TTC549 (cell line): Measurements from ENCODE around the gene PRSS48.
"Not testable (repeated sequence)": the region's sequence is repeated elsewhere in the genome, so short reads cannot be mapped to it uniquely, and the experiment has no call there.

Source experiments
- FAIRE-seq: peaks from 2 replicates; lab custom pipeline; 2012; peaks lifted over from hg19 to GRCh38; lab: Jason Lieb, UNC

Gene PRSS48

DNA sequence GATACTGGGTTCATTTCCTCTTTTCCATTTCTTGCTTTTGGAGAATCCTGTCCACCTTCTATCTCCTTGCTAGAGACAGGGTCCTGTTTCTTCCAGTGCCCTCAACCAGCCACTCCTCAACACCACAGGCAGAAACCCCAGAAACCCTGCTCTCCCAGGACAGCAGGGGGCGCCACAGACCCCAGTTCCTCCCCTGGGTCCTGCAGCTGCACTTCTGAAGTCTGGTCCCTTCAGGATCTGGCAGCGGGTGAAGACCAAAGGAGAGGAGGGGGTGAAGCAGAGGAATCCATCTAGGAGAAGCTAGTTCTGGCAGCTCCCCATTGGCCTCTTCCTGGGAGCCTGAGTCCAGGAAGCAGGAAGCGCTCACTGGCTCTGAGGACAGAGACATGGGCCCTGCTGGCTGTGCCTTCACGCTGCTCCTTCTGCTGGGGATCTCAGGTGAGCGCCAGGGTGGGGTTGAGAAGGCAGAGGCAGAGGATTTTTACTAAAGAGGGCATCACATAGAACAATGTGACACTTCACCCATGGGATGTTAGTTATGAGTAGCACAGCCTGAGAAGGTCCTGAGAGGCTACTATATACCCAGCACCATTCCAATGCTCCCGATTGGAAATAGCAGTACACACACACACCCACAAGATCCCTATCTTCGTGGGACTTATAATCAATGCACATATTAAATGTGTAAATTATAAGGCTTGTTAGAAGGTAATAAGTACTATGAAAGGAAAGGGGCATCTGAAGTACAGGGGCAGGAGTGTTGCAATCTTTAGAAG lies at the start of gene PRSS48:
PRSS48 (plus strand) TSS at position 375 of the 776 bp plus-strand sequence; CDS start at position 387, 12 bp downstream.
- FAIRE-seq: no peak

DNA sequence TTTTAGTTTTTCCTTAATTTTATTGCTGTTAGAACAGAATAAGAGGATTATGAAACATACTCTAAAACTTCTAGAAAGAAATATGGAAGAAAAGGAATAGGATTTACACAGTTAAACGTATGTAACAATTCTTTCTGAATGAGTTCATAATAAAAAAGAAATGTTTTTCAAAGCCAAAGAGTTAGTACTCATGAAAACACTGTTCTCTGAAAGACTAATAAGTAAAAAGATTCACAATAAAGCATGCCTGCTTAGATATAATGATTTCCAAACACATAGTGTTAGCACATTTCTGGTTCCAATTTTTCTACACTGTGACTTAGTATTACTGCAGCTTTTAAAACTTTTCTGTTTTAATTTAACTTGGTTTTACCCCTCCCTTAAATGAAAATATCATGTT lies 49.8 kb upstream of the PRSS48 start:
- no peak for FAIRE-seq

DNA sequence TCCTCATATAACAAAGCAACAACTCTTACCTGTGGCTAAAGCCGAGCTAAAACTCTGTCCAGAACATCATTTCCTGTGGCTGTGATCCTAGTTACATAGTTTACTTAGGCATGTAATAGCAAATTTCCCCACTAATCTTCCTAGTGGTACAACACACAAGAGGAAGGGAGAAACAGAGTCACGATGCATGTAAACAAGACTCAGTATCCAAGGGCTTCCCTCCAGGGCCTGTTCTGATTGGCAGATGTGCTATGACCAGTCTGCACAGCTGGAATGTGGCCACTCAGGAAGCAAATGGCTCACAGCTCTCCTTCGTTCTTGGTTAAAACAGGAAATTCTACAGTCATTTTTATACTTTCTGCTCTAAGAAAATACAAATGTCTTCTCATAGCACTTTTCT lies 49.2 kb upstream of the PRSS48 start:
- FAIRE-seq: no peak

- FAIRE-seq: no peak
Observed at GRCh38 chr4:151228189-151229119, 48.5 kb upstream of the PRSS48 start.

DNA sequence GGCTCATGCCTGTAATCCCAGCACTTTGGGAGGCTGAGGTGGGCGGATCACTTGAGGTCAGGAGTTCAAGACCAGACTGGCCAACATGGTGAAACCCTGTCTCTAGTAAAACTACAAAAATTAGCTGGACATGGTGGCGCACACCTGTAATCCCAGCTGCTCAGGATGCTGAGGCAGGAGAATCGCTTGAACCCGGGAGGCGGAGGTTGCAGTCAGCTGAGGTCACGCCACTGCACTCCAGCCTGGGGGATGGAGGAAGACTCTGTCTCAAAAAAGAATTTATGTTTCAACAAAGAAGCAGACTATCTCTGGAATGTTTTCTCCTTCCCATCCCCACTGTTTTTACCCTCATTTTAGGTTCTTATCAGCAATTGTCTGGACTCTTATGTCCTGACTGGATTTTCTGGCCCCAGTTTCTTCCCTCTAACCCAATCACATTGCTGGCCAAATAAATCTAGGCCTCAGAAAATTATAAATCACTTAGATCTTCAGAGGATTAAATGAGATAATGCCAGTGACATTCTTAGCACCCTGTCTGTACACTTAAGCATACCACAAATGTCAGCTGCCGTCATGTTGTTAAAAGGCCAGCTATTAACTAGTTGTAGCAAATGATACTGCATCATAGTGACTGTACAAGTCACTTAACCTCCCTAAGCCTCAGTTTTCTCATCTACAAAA lies 44.9 kb upstream of the PRSS48 start:
- no peak for FAIRE-seq

DNA sequence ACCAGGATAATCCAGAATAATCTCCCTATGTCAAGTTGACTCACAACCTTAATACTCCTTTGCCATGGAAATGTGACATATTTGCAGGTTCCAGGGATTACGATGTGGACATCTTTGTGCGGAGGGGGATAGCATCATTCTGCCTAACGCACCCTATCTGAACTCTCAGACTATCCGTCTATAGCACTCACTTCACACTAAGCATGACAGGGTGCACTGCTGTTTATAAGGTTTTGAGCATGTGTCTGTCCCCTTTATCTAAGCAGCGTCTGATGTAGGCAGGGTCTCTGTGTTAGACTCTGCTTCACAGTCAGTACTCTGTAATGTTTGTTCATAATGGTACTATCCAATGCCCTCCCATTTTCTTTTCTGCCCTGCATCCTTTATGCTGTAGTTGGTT lies 43.4 kb upstream of the PRSS48 start:
- FAIRE-seq: no peak

GRCh38 chr4:151235373-151235772 lies 41.6 kb upstream of the PRSS48 start:
- not testable (repeated sequence) for FAIRE-seq

DNA sequence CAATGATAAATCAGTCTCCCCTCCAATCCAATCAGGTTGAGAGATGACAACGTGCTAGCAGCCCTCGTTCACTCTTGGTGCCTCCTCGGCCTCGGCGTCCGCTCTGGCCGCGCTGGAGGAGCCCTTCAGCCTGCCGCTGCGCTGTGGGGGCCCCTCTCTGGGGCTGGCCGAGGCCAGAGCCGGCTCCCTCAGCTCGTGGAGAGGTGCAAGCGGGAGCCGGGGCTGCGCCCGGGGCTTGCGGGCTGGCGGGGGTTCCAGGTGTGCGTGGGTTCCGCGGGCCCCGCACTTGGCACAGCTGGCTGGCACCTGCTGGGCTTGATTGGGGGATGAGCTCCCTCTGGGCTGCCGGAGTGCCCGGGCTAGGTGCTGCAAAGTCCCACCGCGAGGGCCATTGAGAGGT lies 40.9 kb upstream of the PRSS48 start:
- no peak for FAIRE-seq

DNA sequence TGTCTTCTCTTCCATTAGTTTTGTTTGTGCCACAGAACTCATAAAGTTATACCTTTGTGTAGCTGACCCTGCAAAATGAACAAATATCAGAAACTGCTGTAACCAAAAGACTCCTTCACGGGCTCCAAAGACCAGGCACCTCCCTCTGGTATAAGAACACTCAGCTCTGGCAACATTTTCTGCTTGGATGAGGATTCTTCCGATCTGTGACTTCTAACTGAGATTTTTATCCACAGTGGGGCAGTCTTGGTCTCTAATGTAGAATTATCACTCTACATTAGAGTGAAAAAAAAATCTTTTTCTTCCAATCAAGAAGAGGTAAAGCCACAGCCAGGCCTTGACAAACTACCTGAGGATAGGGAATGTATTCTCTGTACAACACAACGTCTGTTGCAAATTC lies 38.5 kb upstream of the PRSS48 start:
- no peak for FAIRE-seq

DNA sequence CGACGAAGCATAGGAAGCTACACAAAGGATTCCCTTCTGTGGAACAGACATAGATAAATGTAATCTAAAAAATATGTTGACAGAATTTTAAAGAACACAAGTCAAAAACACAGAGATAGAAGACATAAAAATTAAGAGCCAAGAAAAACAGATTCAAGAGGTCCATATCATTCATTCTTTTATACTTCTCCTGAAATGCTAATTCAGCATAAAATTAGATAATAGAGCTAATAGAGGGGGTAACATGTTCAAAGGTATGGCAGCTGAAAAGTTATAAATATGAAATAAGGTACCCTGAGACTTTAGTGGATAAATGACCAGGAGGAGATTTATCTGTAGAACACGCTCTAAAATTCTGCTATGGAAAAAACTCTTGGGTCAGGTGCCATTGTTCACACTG lies 37.4 kb upstream of the PRSS48 start:
- no peak for FAIRE-seq

DNA sequence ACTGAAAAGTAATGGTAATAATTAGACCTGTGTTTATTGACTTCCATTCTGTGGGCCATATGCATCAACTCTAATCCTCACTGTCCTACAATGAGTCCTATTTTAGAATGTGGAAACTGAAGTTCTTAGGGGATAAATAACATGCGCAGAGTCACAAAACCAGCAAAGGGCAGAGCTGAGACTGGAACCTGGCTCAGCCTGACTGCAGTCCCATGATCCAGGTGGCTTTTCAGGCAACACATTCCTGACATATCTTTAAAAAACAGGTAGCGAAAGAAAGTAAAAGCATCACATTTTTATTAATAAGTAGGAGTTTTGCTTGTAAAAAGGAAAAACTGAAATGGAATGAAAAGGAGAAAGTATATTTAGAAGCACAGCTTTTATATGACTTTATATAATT lies 34.7 kb upstream of the PRSS48 start:
- FAIRE-seq: no peak

- FAIRE-seq: no peak
Observed at GRCh38 chr4:151246742-151247141, 30.2 kb upstream of the PRSS48 start.

DNA sequence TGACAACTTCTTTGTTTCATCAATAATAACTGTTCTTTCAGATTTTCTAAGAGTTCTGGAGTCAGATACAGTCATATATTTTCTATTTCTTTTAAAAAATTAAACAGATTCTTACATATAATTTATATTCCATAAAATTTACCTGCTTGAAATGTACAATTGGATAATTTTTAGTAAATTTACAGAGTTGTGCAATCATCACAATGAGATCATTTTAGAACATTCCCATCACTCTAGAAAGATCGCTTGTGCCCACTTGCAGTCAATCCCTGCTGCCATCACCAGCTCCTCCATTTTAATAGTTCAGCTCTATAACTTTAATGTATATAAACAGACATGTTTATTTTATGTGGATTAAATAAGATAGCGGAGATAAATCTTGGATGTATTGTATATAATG lies 29.6 kb upstream of the PRSS48 start:
- no peak for FAIRE-seq

GRCh38 chr4:151248519-151248918 lies 28.4 kb upstream of the PRSS48 start:
- no peak for FAIRE-seq

DNA sequence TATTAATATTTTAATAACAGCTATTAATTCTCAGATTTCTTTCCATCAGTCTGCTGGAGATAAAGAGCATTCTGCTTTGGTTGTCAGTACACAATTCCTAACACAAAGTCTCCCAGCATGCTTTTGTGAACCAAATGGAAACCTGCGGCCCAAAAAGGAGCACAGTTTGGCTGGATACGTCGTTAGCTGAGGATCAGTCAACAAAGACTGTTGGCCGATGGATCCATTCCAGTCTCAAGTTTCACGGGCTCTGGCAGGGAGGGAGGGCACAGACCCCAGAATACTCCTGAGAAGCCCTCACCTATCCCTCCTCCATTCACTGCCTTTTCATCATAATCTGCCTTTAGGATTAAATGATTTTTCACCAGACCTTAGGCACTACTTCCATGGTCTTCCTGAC lies 26.3 kb upstream of the PRSS48 start:
- no peak for FAIRE-seq

DNA sequence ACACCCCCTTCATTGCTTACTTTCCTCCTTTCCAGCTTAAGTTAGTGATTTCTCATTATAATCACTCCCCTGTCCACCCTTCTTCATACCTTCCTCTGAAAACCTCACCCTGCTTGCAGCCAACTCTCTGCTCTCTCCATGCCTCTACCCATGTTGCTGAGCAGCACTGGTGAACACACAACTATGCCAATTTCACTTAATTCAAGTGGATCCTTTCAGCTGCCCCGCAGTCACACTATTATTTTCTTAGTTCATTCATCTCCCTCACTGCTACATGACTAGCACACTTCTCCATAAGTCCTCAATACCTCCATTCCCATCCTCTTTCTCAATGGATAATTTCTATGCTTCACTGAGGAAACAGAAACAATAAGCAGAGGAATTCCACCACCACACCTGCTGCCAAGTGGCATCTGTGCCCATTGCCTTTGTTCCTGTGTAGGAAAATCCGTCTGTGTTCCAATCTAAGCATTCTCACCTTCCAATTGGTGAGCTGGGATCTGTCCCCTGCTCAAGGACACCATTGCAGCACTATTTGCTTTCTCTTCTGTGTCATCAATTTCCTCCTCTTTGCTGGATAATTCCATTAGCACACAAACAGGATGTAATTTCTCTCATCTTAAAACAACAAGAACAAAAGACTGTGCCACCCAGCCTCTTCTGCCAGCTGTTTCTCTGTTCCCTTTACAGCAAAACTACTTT lies 25.2 kb upstream of the PRSS48 start:
- no peak for FAIRE-seq

GRCh38 chr4:151255226-151255625 lies 21.7 kb upstream of the PRSS48 start:
- FAIRE-seq: not testable (repeated sequence)

DNA sequence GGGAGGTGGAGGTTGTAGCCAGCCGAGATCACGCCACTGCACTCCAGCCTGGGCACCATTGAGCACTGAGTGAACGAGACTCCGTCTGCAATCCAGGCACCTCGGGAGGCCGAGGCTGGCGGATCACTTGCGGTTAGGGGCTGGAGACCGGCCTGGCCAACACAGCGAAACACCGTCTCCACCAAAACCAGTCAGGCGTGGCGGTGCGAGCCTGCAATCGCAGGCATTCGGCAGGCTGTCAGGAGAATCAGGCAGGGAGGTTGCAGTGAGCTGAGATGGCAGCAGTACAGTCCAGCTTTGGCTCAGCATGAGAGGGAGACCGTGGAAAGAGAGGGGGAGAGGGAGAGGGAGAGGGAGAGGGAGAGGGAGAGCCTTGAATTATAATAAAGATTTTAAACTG lies 21.3 kb upstream of the PRSS48 start:
- FAIRE-seq: not testable (repeated sequence)

DNA sequence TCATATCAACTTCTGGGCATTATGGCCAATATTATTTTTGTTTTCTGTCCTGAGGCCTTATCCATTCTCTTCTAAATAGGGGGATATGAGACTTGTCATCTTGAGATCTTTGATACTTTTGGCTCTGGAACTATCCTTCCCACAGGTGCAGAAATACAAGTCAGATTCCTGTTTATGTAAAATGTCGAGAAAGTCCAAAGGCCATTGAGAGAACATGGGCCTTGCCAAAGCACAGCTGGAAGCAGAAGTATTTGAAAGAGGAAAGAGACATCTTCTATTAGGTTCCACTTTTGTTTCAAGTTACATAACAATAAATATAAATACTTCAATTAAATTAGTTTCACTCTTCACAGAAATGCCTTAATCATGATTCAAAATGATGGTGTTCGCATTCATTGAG lies 20.8 kb upstream of the PRSS48 start:
- no peak for FAIRE-seq

DNA sequence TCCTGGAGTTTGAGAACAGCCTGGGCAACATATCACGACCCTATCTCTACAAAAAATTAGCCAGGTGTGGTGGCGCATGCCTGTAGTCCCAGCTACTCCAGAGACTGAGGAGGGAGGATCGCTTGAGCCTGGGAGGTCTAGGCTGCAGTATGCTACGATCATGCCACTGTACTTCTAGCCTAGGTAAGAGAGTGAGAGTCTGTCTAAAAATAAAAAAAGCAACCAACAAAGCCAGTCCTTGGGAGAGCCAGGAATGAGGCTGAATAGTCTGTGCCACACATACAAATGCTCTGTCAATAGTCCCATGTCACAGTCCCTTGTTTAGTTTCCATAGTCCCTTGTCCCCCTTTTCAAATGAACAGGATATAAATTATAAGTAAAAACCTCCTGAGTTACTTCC lies 19.3 kb upstream of the PRSS48 start:
- no peak for FAIRE-seq

DNA sequence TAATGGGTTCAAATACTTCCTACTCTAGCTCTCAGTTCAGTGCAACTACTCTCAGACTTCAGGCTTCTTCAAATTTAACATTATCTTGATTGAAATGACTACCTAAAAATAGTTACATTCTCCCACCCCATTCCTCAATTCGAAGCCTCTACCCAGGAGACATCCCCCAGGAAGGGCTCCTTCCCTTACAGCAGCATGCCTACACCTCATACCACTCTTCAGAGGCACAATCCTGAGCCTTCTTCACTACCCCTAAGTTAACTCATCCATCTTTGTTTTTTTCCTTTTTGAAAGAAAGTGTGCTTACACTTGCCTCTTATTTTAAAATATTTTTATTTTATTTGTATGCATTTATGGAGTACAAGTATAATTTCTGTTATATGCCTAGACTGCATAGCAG lies 17.2 kb upstream of the PRSS48 start:
- no peak for FAIRE-seq

GRCh38 chr4:151260526-151260925 lies 16.4 kb upstream of the PRSS48 start:
- FAIRE-seq: no peak
